Epithelial cell of proximal tubule (primary cell): ENCODE measurements around the gene CXCL1. TPM values are rescaled to one million over a fixed set of nuclear protein-coding genes. Genes with fewer than 3 reads are reported as not detected.

Experiments
- DNase-seq: peaks from one replicate; pipeline ENCODE4 v3.0.0-alpha.2; 2011; ENCODE audit warnings: low read depth
- H3K4me3 ChIP-seq: 2 replicates; pipeline ENCODE4 v1.5.1; 2011; ENCODE audit warnings: low read depth, mild to moderate bottlenecking, low read length
- CTCF ChIP-seq: conservative IDR thresholded peaks from 2 replicates; pipeline ENCODE4 v1.5.1; 2012; ENCODE audit warnings: low read depth, mild to moderate bottlenecking, low read length
- total RNA-seq: library from RNA; depleted of rRNA; stranded (reverse); fragments of >200 nt; gene quantifications from 2 replicates; pipeline ENCODE4 v1.2.3, GENCODE V29; 2015

Gene CXCL1
- total RNA-seq, 1 donor from 2014 or later, result 158 TPM

GRCh38 chr4:73831569-73831968 is 37.6 kb upstream of the CXCL1 start:
- H3K4me3 ChIP-seq, result no peak overlapping the region
- TF ChIP-seq CTCF, result no peak
- DNase-seq, result no peak

- DNase-seq, result no peak
- TF ChIP-seq CTCF, result no peak
- H3K4me3 ChIP-seq, result no peak overlapping the region
Observed at GRCh38 chr4:73832651-73833237, 36.4 kb upstream of the CXCL1 start.

GRCh38 chr4:73836373-73837279 is 32.6 kb upstream of the CXCL1 start, which contains the start of gene CXCL6:
CXCL6 (plus strand) TSS chr4:73836678; CDS start chr4:73836751, 73 bp downstream.
- no peak for TF ChIP-seq CTCF
- peak within 1 kb of the TSS; percentile 56 for H3K4me3 ChIP-seq
- no peak for DNase-seq

GRCh38 chr4:73839071-73839470 is 30.1 kb upstream of the CXCL1 start:
- no peak for TF ChIP-seq CTCF
- H3K4me3 ChIP-seq, result no peak overlapping the region
- no peak for DNase-seq

- no peak for TF ChIP-seq CTCF
- no peak for DNase-seq
- H3K4me3 ChIP-seq, result no peak overlapping the region
Observed at GRCh38 chr4:73839715-73840114, 29.5 kb upstream of the CXCL1 start.

- TF ChIP-seq CTCF, result no peak
- no peak overlapping the region for H3K4me3 ChIP-seq
- DNase-seq, result no peak
Observed at GRCh38 chr4:73841243-73841925, 27.8 kb upstream of the CXCL1 start.
